ENCODE measurements around the gene C2. TPM values are rescaled to one million over a fixed set of nuclear protein-coding genes. Genes with fewer than 3 reads are reported as not detected.

Gene C2
- total RNA-seq, 1 experiment from 2014 or later: 1.3 TPM

DNA sequence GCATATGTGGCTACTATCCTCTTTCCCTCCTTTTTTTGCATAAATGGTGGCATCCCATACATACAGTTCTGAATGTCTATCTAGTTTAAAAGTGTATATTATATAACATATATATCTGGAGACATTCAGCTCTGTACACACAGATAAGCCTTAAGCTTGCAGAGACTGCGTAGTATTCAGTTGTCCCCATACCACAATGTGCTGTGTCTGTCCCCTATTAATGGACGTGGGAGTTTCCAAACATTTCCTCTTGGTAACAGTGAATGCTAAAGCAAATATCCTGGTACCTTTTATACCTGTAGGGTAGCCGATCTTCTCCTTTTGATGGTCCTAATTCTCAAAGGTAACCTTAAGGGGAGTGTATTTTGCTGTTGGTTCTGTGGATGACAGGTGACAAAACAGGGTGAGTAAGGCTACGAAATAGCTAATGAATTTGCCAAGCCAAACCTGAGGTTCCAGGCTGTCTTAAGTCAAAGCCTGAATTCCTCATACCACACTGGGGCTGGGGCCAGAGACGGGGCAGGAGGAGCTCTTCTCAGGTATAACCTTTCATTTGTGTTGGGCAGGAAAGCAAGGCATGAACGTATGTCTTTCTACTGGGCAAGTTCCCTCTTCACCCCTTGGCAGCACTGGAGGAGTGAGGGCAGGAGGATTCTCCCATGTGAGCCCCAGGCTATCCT, 7.8 kb upstream of the C2 start:
- no peaks in the 10 kb centered on the region for H3K4me1 Mint-ChIP-seq
- CTCF ChIA-PET: interaction anchor here (0.7 to 1.0 kb wide), 3 partner anchors 14 to 85 kb away, joined by 3 to 5 read pairs (median 3); no protein-coding TSS in a partner anchor
- ATAC-seq: no peak

DNA sequence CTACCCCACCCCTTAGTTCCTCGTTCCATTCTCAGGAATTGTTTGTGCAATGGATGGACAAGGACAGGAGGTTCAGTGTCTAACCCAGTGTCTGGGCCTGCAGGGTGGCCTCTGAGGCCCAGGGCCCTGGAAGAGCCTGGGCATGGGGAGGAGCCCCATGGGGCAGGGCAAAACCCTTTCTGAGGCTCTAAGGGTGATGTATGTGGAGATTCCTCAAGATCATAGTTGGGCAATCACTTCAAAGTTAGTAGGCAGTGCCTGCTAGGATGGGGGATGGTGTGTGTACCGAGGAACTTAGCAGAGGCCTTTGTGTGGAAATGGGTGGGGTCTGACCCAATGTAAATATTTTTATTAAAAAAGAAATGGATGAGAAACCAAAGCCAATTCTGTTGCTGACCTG, 6.7 kb upstream of the C2 start:
- H3K27me3 Mint-ChIP-seq (ENCODE audit: low read depth): peaks cover 2% of the 10 kb centered on the region
- H3K27ac Mint-ChIP-seq: no peak overlapping the region
- POLR2A ChIA-PET: interaction anchor here (0.8 kb wide), 1 partner anchor 14 kb away, joined by 3 read pairs; no protein-coding TSS in a partner anchor
- no peaks in the 10 kb centered on the region for H3K4me1 Mint-ChIP-seq
- no peak for DNase-seq (ENCODE audit: low spot score)
- no peaks in the 10 kb centered on the region for H3K9me3 Mint-ChIP-seq
- H3K36me3 Mint-ChIP-seq: no peaks in the 10 kb centered on the region
- no peak for ATAC-seq
- H3K4me3 Mint-ChIP-seq: no peak overlapping the region
- CTCF ChIA-PET: interaction anchor here (0.6 kb wide), 1 partner anchor 917 kb away, joined by 3 read pairs; no protein-coding TSS in a partner anchor
- TF ChIP-seq, protein P1, sequence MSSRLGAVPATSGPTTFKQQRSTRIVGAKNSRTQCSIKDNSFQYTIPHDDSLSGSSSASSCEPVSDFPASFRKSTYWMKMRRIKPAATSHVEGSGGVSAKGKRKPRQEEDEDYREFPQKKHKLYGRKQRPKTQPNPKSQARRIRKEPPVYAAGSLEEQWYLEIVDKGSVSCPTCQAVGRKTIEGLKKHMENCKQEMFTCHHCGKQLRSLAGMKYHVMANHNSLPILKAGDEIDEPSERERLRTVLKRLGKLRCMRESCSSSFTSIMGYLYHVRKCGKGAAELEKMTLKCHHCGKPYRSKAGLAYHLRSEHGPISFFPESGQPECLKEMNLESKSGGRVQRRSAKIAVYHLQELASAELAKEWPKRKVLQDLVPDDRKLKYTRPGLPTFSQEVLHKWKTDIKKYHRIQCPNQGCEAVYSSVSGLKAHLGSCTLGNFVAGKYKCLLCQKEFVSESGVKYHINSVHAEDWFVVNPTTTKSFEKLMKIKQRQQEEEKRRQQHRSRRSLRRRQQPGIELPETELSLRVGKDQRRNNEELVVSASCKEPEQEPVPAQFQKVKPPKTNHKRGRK (CRISPR knock-in tag; IDR thresholded peaks at IDR 0.05; ENCODE audit: borderline replicate concordance): no peak
- no peak for TF ChIP-seq KAT7 (CRISPR knock-in tag; IDR thresholded peaks at IDR 0.05; ENCODE audit: borderline replicate concordance)
- no peak for TF ChIP-seq ZBTB21 (CRISPR knock-in tag; IDR thresholded peaks at IDR 0.05; ENCODE audit: borderline replicate concordance)
- TF ChIP-seq NFYB (CRISPR knock-in tag; conservative IDR thresholded peaks at IDR 0.05; ENCODE audit: low read depth): no peak
- TF ChIP-seq, protein P2, sequence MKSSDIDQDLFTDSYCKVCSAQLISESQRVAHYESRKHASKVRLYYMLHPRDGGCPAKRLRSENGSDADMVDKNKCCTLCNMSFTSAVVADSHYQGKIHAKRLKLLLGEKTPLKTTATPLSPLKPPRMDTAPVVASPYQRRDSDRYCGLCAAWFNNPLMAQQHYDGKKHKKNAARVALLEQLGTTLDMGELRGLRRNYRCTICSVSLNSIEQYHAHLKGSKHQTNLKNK (CRISPR knock-in tag; IDR thresholded peaks at IDR 0.05): no peak
- TF ChIP-seq, protein P3, sequence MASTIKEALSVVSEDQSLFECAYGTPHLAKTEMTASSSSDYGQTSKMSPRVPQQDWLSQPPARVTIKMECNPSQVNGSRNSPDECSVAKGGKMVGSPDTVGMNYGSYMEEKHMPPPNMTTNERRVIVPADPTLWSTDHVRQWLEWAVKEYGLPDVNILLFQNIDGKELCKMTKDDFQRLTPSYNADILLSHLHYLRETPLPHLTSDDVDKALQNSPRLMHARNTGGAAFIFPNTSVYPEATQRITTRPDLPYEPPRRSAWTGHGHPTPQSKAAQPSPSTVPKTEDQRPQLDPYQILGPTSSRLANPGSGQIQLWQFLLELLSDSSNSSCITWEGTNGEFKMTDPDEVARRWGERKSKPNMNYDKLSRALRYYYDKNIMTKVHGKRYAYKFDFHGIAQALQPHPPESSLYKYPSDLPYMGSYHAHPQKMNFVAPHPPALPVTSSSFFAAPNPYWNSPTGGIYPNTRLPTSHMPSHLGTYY (CRISPR knock-in tag; IDR thresholded peaks at IDR 0.05): no peak
- no peak for TF ChIP-seq NR2C2 (CRISPR knock-in tag; IDR thresholded peaks at IDR 0.05)
- no peak for TF ChIP-seq ZNF396 (CRISPR knock-in tag; IDR thresholded peaks at IDR 0.05; ENCODE audit: borderline replicate concordance)
- TF ChIP-seq, protein P4, sequence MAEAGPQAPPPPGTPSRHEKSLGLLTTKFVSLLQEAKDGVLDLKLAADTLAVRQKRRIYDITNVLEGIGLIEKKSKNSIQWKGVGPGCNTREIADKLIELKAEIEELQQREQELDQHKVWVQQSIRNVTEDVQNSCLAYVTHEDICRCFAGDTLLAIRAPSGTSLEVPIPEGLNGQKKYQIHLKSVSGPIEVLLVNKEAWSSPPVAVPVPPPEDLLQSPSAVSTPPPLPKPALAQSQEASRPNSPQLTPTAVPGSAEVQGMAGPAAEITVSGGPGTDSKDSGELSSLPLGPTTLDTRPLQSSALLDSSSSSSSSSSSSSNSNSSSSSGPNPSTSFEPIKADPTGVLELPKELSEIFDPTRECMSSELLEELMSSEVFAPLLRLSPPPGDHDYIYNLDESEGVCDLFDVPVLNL (CRISPR knock-in tag; IDR thresholded peaks at IDR 0.05; ENCODE audit: borderline replicate concordance, low read depth): no peak
- no peak for TF ChIP-seq ZNF138 (CRISPR knock-in tag; conservative IDR thresholded peaks at IDR 0.05)
- TF ChIP-seq, protein P5, sequence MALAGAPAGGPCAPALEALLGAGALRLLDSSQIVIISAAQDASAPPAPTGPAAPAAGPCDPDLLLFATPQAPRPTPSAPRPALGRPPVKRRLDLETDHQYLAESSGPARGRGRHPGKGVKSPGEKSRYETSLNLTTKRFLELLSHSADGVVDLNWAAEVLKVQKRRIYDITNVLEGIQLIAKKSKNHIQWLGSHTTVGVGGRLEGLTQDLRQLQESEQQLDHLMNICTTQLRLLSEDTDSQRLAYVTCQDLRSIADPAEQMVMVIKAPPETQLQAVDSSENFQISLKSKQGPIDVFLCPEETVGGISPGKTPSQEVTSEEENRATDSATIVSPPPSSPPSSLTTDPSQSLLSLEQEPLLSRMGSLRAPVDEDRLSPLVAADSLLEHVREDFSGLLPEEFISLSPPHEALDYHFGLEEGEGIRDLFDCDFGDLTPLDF (CRISPR knock-in tag; IDR thresholded peaks at IDR 0.05): no peak

More for the DNA sequence above, 7.8 kb upstream of the C2 start:
- no peaks in the 10 kb centered on the region for H3K36me3 Mint-ChIP-seq
- DNase-seq (ENCODE audit: low spot score): no peak
- no peak for TF ChIP-seq ZNF219 (CRISPR knock-in tag; IDR thresholded peaks at IDR 0.05; ENCODE audit: borderline replicate concordance)
- TF ChIP-seq, protein P6, sequence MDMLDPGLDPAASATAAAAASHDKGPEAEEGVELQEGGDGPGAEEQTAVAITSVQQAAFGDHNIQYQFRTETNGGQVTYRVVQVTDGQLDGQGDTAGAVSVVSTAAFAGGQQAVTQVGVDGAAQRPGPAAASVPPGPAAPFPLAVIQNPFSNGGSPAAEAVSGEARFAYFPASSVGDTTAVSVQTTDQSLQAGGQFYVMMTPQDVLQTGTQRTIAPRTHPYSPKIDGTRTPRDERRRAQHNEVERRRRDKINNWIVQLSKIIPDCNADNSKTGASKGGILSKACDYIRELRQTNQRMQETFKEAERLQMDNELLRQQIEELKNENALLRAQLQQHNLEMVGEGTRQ (CRISPR knock-in tag; IDR thresholded peaks at IDR 0.05): no peak
- TF ChIP-seq, protein P7, sequence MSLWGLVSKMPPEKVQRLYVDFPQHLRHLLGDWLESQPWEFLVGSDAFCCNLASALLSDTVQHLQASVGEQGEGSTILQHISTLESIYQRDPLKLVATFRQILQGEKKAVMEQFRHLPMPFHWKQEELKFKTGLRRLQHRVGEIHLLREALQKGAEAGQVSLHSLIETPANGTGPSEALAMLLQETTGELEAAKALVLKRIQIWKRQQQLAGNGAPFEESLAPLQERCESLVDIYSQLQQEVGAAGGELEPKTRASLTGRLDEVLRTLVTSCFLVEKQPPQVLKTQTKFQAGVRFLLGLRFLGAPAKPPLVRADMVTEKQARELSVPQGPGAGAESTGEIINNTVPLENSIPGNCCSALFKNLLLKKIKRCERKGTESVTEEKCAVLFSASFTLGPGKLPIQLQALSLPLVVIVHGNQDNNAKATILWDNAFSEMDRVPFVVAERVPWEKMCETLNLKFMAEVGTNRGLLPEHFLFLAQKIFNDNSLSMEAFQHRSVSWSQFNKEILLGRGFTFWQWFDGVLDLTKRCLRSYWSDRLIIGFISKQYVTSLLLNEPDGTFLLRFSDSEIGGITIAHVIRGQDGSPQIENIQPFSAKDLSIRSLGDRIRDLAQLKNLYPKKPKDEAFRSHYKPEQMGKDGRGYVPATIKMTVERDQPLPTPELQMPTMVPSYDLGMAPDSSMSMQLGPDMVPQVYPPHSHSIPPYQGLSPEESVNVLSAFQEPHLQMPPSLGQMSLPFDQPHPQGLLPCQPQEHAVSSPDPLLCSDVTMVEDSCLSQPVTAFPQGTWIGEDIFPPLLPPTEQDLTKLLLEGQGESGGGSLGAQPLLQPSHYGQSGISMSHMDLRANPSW (CRISPR knock-in tag; conservative IDR thresholded peaks at IDR 0.05; ENCODE audit: low read depth): no peak
- no peak for TF ChIP-seq JUN (CRISPR knock-in tag; IDR thresholded peaks at IDR 0.05)
- TF ChIP-seq, protein P8, sequence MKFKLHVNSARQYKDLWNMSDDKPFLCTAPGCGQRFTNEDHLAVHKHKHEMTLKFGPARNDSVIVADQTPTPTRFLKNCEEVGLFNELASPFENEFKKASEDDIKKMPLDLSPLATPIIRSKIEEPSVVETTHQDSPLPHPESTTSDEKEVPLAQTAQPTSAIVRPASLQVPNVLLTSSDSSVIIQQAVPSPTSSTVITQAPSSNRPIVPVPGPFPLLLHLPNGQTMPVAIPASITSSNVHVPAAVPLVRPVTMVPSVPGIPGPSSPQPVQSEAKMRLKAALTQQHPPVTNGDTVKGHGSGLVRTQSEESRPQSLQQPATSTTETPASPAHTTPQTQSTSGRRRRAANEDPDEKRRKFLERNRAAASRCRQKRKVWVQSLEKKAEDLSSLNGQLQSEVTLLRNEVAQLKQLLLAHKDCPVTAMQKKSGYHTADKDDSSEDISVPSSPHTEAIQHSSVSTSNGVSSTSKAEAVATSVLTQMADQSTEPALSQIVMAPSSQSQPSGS (CRISPR knock-in tag; IDR thresholded peaks at IDR 0.05; ENCODE audit: borderline replicate concordance, low read depth): no peak
- TF ChIP-seq NR2C2 (CRISPR knock-in tag; IDR thresholded peaks at IDR 0.05): no peak
- TF ChIP-seq PRRX2 (CRISPR knock-in tag; IDR thresholded peaks at IDR 0.05): no peak
- H3K27me3 Mint-ChIP-seq (ENCODE audit: low read depth): no peaks in the 10 kb centered on the region; the same call in 1 of the 2 replicates
- no peak overlapping the region for H3K4me3 Mint-ChIP-seq
- peaks cover 5% of the 10 kb centered on the region; the same call in 1 of the 2 replicates for H3K9me3 Mint-ChIP-seq
- H3K27ac Mint-ChIP-seq: no peak overlapping the region
- POLR2A ChIA-PET: no interaction called here
